Measurements from ENCODE around the gene BCAS3.

DNA sequence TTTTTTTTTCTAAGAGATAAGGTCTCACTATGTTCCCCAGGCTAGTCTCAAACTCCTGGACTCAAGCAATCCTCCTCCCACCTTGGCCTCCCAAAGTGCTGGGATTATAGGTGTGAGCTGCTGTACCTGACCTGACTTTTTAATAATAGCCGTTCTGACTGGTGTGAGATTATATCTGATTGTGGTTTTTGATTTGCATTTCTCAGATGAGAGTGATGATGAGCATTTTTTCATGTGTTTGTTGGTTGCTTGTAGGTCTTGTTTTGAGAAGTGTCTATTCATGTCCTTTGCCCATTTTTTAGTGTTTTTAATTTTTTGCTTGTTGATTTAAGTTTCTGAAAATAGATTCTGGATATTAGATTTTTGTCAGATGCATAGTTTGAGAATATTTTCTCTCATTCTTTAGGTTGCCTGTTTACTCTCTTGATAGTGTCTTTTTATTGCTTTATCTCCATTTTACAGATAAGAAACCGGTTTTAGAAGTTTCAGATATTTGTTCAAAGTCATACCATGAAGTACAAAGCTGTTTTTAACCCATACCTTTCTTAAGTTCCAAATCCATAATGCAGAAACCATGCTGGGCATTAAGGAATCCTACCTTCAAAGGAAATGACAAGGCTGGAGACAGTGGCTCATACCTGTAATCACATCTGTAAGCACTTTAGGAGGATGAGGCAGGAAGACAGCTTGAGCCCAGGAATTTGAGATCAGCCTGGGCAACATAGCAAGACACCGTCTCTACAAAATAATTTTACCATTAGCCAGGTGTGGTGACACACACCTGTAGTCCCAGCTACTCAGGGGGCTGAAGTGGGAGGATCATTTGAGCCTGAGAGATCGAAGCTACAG lies 553.5 kb downstream of the BCAS3 start:
- TF ChIP-seq PPARA (CRISPR knock-in tag; IDR thresholded peaks at IDR 0.05; ENCODE audit: borderline replicate concordance) (no peak), TCF4 (CRISPR knock-in tag; IDR thresholded peaks at IDR 0.05; ENCODE audit: borderline replicate concordance) (no peak), ARNTL (CRISPR knock-in tag; IDR thresholded peaks at IDR 0.05; ENCODE audit: borderline replicate concordance, low read depth) (no peak), RARB (CRISPR knock-in tag; IDR thresholded peaks at IDR 0.05) (no peak), CSDC2 (CRISPR knock-in tag; IDR thresholded peaks at IDR 0.05) (no peak)
- TF ChIP-seq, protein P1, sequence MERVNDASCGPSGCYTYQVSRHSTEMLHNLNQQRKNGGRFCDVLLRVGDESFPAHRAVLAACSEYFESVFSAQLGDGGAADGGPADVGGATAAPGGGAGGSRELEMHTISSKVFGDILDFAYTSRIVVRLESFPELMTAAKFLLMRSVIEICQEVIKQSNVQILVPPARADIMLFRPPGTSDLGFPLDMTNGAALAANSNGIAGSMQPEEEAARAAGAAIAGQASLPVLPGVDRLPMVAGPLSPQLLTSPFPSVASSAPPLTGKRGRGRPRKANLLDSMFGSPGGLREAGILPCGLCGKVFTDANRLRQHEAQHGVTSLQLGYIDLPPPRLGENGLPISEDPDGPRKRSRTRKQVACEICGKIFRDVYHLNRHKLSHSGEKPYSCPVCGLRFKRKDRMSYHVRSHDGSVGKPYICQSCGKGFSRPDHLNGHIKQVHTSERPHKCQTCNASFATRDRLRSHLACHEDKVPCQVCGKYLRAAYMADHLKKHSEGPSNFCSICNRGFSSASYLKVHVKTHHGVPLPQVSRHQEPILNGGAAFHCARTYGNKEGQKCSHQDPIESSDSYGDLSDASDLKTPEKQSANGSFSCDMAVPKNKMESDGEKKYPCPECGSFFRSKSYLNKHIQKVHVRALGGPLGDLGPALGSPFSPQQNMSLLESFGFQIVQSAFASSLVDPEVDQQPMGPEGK (CRISPR knock-in tag; IDR thresholded peaks at IDR 0.05; ENCODE audit: borderline replicate concordance): no peak
